ENCODE measurements around the gene LYSMD4.

LYSMD4 gene

GRCh38 chr15:99708563-99708962 is 24.7 kb downstream of the LYSMD4 start:
- TF ChIP-seq CTCF (IDR thresholded peaks at IDR 0.05), result no peak

GRCh38 chr15:99707473-99708270 is 25.6 kb downstream of the LYSMD4 start:
- no peak for TF ChIP-seq CTCF (IDR thresholded peaks at IDR 0.05)

GRCh38 chr15:99706557-99707303 is 26.5 kb downstream of the LYSMD4 start:
- TF ChIP-seq CTCF (IDR thresholded peaks at IDR 0.05), result no peak

- peak; percentile 63 for TF ChIP-seq CTCF (IDR thresholded peaks at IDR 0.05)
Measured at GRCh38 chr15:99704444-99704838, 28.8 kb downstream of the LYSMD4 start.

GRCh38 chr15:99703603-99704443 is 29.4 kb downstream of the LYSMD4 start:
- peak; percentile 63 for TF ChIP-seq CTCF (IDR thresholded peaks at IDR 0.05)

GRCh38 chr15:99702895-99703602 is 30.2 kb downstream of the LYSMD4 start:
- no peak for TF ChIP-seq CTCF (IDR thresholded peaks at IDR 0.05)

GRCh38 chr15:99696096-99696495 is 37.1 kb downstream of the LYSMD4 start:
- TF ChIP-seq CTCF (IDR thresholded peaks at IDR 0.05), result no peak
